Breast epithelium (tissue), 4 donors: Measurements from ENCODE around the gene FAF2. TPM values are rescaled to one million over a fixed set of nuclear protein-coding genes. Genes with fewer than 3 reads are reported as not detected.
A peak's percentile ranks its signal among the peaks of the same experiment; 100 is the strongest.

Experiments used
- DNase-seq, 2 donors: peaks; one replicate each; pipeline ENCODE4 v3.0.0-alpha.2; 2019; ENCODE audit warnings: low spot score in 2 of 2
- H3K27ac ChIP-seq, 2 donors: fragments of 200-600 bp; sonication (generic) in 1 of 2; one replicate each; pipeline ENCODE4 v1.5.1; 2016 to 2019; ENCODE audit warnings: mild to moderate bottlenecking in 1 of 2
- H3K27me3 ChIP-seq, 2 donors: fragments of 200-600 bp; sonication (generic) in 1 of 2; one replicate each; pipeline versions ENCODE4 v1.5.1 to v1.6.0; 2017 to 2019; ENCODE audit warnings: control low read depth in 1 of 2, mild to moderate bottlenecking in 1 of 2
- H3K36me3 ChIP-seq: fragments of 200-600 bp; one replicate; pipeline ENCODE4 v1.5.1; 2019
- H3K4me1 ChIP-seq, 2 donors: fragments of 200-600 bp; sonication (generic); one replicate each; pipeline ENCODE4 v1.5.1; 2016 to 2019; ENCODE audit warnings: control low read depth in 1 of 2
- H3K4me3 ChIP-seq, 3 donors: fragments of 200-600 bp; sonication (generic); 1 replicate in 2 of 3; 2 replicates in 1 of 3; pipeline ENCODE4 v1.5.1; 2016 to 2019; ENCODE audit warnings: mild to moderate bottlenecking in 3 of 3, moderate library complexity in 2 of 3
- H3K9me3 ChIP-seq, 2 donors: fragments of 200-600 bp; sonication (generic) in 1 of 2; one replicate each; pipeline ENCODE4 v1.5.1; 2016 to 2019; ENCODE audit warnings: control low read depth in 1 of 2
- CTCF ChIP-seq, 3 donors: fragments of 450-650 bp; IDR thresholded peaks; one replicate each; pipeline ENCODE4 v1.5.1; 2016 to 2017; ENCODE audit warnings: antibody characterized with exemption in 3 of 3, mild to moderate bottlenecking in 3 of 3, moderate library complexity in 3 of 3
- POLR2A ChIP-seq: fragments of 450-650 bp; IDR thresholded peaks from one replicate; pipeline ENCODE4 v1.6.1; 2016; ENCODE audit warnings: antibody characterized with exemption, mild to moderate bottlenecking, moderate library complexity
- POLR2AphosphoS5 ChIP-seq, 3 donors: sonication (generic); formaldehyde crosslinking; IDR thresholded peaks; one replicate each; pipeline ENCODE4 v1.6.1; 2017; ENCODE audit warnings: antibody characterized with exemption in 3 of 3
- intact Hi-C: fragments of 100-400 bp; cut with DNase I; formaldehyde crosslinking; loops from one replicate; pipeline ENCODE4 v1.15.1; 2023; ENCODE audit warnings: low total_unique reads
- total RNA-seq, 3 donors: library from RNA; depleted of rRNA; stranded (reverse); fragments of >200 nt; gene quantifications; one replicate each; pipeline ENCODE4 v1.1.0, GENCODE V29; 2016

The FAF2 gene
- total RNA-seq, 3 donors from 2014 or later, result 26.9 to 38.2 (median 28.5) TPM

GRCh38 chr5:176542596-176543427, 94.6 kb downstream of the FAF2 start:
- no peak for DNase-seq
- H3K27me3 ChIP-seq, result no peaks in the 10 kb centered on the region
- peaks cover 3 to 6% of the 10 kb centered on the region in 2 donors for H3K4me1 ChIP-seq
- no peaks in the 10 kb centered on the region for H3K36me3 ChIP-seq
- H3K27ac ChIP-seq, result peak overlapping the region; percentile 78 to 80
- no peaks in the 10 kb centered on the region for H3K9me3 ChIP-seq
- TF ChIP-seq POLR2AphosphoS5 (IDR thresholded peaks at IDR 0.05) (no peak), POLR2A (no peak), CTCF (IDR thresholded peaks at IDR 0.05) (no peak)
- peak overlapping the region; percentile 61 to 83 (median 69) for H3K4me3 ChIP-seq
- intact Hi-C loops, result no loop called here

GRCh38 chr5:176543428-176544182, 95.4 kb downstream of the FAF2 start:
- H3K36me3 ChIP-seq, result no peaks in the 10 kb centered on the region
- H3K9me3 ChIP-seq, result no peaks in the 10 kb centered on the region
- intact Hi-C loops, result no loop called here
- no peak for TF ChIP-seq CTCF (IDR thresholded peaks at IDR 0.05)
- no peak for TF ChIP-seq POLR2AphosphoS5 (IDR thresholded peaks at IDR 0.05)
- TF ChIP-seq POLR2A, result no peak
- H3K4me1 ChIP-seq, result peaks cover 3 to 6% of the 10 kb centered on the region in 2 donors
- peak overlapping the region; percentile 78 to 80 for H3K27ac ChIP-seq
- H3K4me3 ChIP-seq, result peak overlapping the region; percentile 61 to 83 (median 69)
- no peaks in the 10 kb centered on the region for H3K27me3 ChIP-seq
- peak; percentile 56 to 69 for DNase-seq

DNA sequence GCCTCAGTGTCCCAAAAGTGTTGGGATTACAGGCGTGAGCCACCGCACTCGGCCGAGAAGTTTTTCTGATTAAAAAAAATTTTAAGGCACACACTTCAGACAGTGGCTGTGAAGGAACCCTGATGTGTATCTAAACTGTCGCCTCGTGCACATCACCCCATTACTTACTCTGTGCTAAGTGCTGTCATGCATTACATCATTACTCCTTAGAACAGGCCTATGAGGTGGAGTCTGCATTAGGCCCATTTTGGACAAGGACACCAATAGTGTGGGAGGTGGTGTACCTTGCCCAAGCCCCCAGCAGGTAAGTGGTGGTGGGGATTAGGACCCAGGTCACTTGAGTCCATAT, 97.2 kb downstream of the FAF2 start:
- Histone ChIP-seq H3K4me3 (no peak overlapping the region), H3K27me3 (no peaks in the 10 kb centered on the region), H3K9me3 (no peaks in the 10 kb centered on the region), H3K27ac (no peak overlapping the region), H3K36me3 (no peaks in the 10 kb centered on the region), H3K4me1 (peaks cover 3 to 6% of the 10 kb centered on the region in 2 donors)
- no peak for DNase-seq
- no peak for TF ChIP-seq POLR2A
- no peak for TF ChIP-seq CTCF (IDR thresholded peaks at IDR 0.05)
- TF ChIP-seq POLR2AphosphoS5 (IDR thresholded peaks at IDR 0.05), result no peak
- intact Hi-C loops, result no loop called here

- Histone ChIP-seq H3K27ac (no peak overlapping the region), H3K4me1 (peaks cover 3 to 6% of the 10 kb centered on the region in 2 donors), H3K36me3 (no peaks in the 10 kb centered on the region), H3K9me3 (no peaks in the 10 kb centered on the region), H3K27me3 (no peaks in the 10 kb centered on the region), H3K4me3 (no peak overlapping the region)
- TF ChIP-seq POLR2AphosphoS5 (IDR thresholded peaks at IDR 0.05) (no peak), CTCF (IDR thresholded peaks at IDR 0.05) (no peak), POLR2A (no peak)
- intact Hi-C loops, result no loop called here
- DNase-seq, result no peak
These were observed 97.7 kb downstream of the FAF2 start for GRCh38 chr5:176545737-176546509.
